ENCODE results near the gene EVA1A. TPM values are rescaled to one million over a fixed set of nuclear protein-coding genes. Genes with fewer than 3 reads are reported as not detected.

The EVA1A gene
- total and polyA plus RNA-seq, 12 donors: 0.17 to 3.4 (median 0.99) TPM

GRCh38 chr2:75595541-75596395, 35.0 kb upstream of the EVA1A start:
- H3K27ac ChIP-seq: no peak overlapping the region
- WGBS, 2 donors: 61 to 74% methylated on average over 1 of the region's 1 CpG
- intact Hi-C loops (cut with DNase I): no loop called here
- no peak overlapping the region for H3K4me3 ChIP-seq
- H3K9me3 ChIP-seq: no peaks in the 10 kb centered on the region
- ATAC-seq (no peak), DNase-seq (no peak)
- H3K27me3 ChIP-seq: no peaks in the 10 kb centered on the region
- no peak for TF ChIP-seq CTCF (IDR thresholded peaks at IDR 0.05)
- no peaks in the 10 kb centered on the region for H3K4me1 ChIP-seq
- H3K36me3 ChIP-seq: no peaks in the 10 kb centered on the region

DNA sequence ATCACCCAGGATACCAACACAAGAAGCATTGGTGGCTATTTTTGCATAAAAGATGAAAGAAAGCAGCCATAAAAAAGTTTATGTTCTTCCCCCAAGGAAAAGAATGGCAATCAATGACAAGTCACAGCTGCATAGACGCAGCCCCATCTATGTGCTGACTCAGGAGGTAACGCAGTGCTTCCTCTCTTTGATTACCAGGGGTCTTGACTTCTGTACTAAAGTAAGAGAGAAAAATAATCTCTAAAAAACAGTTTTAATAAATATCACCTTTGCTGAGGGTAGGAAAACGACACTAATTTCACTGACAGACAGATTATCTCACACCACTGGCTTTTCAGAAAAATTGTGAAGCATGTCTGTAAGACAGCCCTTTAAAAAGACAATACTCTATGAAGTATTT, 33.9 kb upstream of the EVA1A start:
- WGBS, 2 donors: 72 to 80% methylated on average over 3 of the region's 3 CpGs
- no peaks in the 10 kb centered on the region for H3K27me3 ChIP-seq
- no peaks in the 10 kb centered on the region for H3K4me1 ChIP-seq
- TF ChIP-seq CTCF (IDR thresholded peaks at IDR 0.05): no peak
- ATAC-seq: no peak
- no peaks in the 10 kb centered on the region for H3K9me3 ChIP-seq
- no peaks in the 10 kb centered on the region for H3K36me3 ChIP-seq
- no peak for DNase-seq
- H3K4me3 ChIP-seq: no peak overlapping the region
- H3K27ac ChIP-seq: no peak overlapping the region
- intact Hi-C loops (cut with DNase I): no loop called here

DNA sequence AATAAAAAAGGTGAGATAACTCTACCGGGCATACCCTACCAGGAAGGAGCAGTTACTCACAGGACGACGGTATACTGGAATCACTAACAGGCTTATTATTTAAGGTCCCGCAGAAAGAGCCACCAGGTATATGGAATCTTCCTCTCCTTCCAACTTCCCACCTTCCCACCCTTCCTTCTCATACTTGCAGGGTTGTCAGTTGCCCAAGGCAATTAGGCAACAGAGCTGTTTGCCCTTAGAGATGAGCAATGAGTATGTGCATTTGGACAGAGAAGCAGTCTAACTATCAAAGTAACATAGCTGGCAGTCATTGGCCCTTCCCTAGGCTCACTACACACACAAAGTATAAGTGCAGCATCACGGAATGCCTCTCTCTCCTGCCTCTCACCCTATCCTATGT, 32.1 kb upstream of the EVA1A start:
- H3K4me1 ChIP-seq: no peaks in the 10 kb centered on the region
- ATAC-seq: no peak
- intact Hi-C loops (cut with DNase I): no loop called here
- no peak overlapping the region for H3K4me3 ChIP-seq
- no peaks in the 10 kb centered on the region for H3K36me3 ChIP-seq
- DNase-seq: no peak
- no peak overlapping the region for H3K27ac ChIP-seq
- H3K27me3 ChIP-seq: no peaks in the 10 kb centered on the region
- TF ChIP-seq CTCF (IDR thresholded peaks at IDR 0.05): no peak
- WGBS, 2 donors: 93 to 96% methylated on average over 5 of the region's 5 CpGs
- H3K9me3 ChIP-seq: no peaks in the 10 kb centered on the region

- WGBS, 2 donors: 75 to 84% methylated on average over 4 of the region's 4 CpGs
Observed at GRCh38 chr2:75592030-75592429, 31.3 kb upstream of the EVA1A start.

More at GRCh38 chr2:75592030-75592429, 31.3 kb upstream of the EVA1A start:
- DNase-seq (no peak), ATAC-seq (no peak)
- Histone ChIP-seq H3K4me3 (no peak overlapping the region), H3K27ac (no peak overlapping the region), H3K36me3 (no peaks in the 10 kb centered on the region), H3K27me3 (no peaks in the 10 kb centered on the region), H3K9me3 (no peaks in the 10 kb centered on the region), H3K4me1 (no peaks in the 10 kb centered on the region)
- intact Hi-C loops (cut with DNase I): no loop called here
- no peak for TF ChIP-seq CTCF (IDR thresholded peaks at IDR 0.05)

All from heart right ventricle (tissue), 16 donors.